Measurements from ENCODE around the gene KAT5. TPM values are rescaled to one million over a fixed set of nuclear protein-coding genes. Genes with fewer than 3 reads are reported as not detected.
"Not testable (repeated sequence)": the region's sequence is repeated elsewhere in the genome, so short reads cannot be mapped to it uniquely, and the experiment has no call there.

KAT5 gene
- total RNA-seq, 2 donors from 2014 or later, result 46.6 to 47.3 TPM

- intact Hi-C loops (cut with DNase I), result no loop called here
- DNase-seq (no peak), ATAC-seq (no peak)
These were observed 15.8 kb downstream of the KAT5 start for GRCh38 chr11:65727865-65728264.

- DNase-seq (no peak), ATAC-seq (no peak)
- intact Hi-C loops (cut with DNase I), result no loop called here
These were observed 18.4 kb downstream of the KAT5 start for GRCh38 chr11:65730461-65730860.

- DNase-seq; intact Hi-C loops (cut with DNase I); ATAC-seq: not testable (repeated sequence)
These were observed 23.1 kb downstream of the KAT5 start for GRCh38 chr11:65735111-65735510.

DNA sequence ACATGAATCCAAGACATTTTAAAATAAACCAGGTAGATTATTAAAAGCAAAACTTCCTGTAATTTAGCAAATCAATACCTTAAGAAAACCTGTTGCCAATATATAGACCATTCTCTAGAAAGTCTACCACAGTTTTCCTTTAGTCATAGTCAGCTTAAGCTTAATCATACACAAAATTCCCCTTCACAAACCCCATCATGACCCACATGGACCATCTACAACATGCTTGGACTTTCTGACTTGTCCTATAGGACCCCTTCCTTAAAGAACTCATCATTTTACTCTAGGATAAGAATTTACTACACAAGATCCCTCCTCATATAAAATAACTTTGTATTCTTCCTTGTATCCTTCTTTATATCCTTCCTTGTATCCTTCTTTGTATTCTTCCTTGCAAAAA, 24.8 kb downstream of the KAT5 start:
- intact Hi-C loops (cut with DNase I), result no loop called here
- DNase-seq, result no peak
- ATAC-seq, result no peak

GRCh38 chr11:65739022-65739421, 27.0 kb downstream of the KAT5 start:
- intact Hi-C loops (cut with DNase I), result no loop called here
- DNase-seq (no peak), ATAC-seq (no peak)

DNA sequence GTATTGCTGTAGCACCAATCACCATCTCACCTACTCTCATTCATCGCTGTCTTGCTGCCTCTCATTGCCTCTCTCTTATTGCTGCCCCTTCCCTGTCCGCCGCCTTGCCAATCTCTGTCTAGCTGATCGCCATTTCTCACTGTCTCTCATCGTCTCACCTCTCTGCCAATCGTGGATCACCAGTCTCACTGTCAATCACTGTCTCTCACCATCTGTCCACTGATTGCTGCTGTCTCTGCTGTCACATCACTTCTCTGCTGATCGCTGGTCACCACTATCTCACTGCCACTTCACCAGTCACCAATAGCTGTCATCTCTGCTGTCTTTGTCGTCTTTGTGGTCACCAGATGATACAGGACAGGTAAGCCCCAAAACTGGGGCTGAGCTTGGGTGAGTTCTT, 29.1 kb downstream of the KAT5 start:
- DNase-seq, result no peak
- intact Hi-C loops (cut with DNase I), result no loop called here

DNA sequence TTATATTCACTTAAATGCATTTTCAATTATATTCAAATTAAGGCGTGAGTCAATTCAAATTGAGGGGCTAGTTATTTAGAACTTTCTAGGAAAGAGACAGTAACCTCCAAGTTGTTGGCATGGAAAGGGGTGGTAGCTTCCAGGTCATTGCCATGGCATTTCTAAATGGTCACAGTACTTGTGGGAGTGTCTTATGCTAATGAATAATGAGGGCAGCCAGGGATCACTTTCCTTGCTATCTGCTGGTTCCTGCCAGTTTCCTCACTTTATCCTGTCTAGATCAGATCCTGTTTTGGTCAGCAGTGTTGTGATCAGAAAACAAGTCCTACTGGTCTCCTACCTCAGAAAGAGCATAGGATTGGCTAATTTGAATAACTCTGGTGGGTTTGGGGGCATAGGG, 30.3 kb downstream of the KAT5 start:
- intact Hi-C loops (cut with DNase I), result no loop called here
- DNase-seq (no peak), ATAC-seq (no peak)

More for the DNA sequence above, 29.1 kb downstream of the KAT5 start:
- no peak for ATAC-seq

DNA sequence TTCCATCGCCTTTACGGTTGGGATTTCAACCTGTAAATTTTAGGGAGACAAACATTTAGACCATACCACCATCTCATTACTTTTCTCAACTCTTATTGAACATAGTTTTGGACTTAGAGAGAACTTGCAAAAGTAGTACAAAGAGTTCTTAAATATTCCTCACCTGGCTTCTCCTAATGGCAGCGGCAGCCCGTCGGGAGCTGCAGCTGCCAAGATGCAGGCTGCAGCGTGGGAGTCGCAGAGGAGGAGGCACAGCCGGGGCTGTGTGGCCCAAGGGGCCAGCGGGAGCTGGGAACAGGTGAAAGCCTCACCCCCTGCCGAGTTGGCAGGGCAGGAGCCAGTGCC, 31.6 kb downstream of the KAT5 start:
- DNase-seq (no peak), ATAC-seq (no peak)
- intact Hi-C loops (cut with DNase I), result no loop called here

DNA sequence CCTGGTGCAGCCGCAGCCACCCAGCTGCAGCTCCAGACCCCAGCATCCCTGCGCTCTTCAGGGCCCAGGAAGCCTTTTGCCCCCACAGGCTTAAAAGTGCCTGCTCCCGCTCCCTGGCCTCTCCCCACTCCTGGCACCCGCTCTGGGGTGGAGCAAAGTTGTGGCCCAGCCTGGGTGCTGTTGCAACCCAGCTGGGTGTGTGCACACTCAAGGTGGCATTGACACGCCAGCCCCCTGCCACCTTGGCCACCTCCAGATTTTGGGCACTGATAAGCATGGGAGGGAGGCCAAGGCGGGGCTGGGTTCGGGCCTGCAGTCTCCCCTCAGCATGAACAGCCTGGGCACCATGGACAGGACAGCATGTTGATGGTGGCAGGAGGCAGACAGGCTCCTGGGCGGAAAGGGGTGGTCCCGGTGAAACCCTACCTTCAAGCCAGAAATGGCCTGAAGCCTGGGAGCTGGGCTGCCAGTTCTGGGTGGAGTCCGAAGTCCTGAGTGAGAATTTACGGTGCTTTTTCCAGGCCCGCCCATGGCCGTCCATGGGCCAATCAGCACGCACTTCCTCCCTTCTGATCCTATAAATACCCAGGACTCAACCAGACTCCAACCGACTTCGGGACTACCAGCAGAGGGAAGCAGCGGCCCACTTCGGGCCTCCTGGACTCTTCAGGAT, 32.1 kb downstream of the KAT5 start:
- intact Hi-C loops (cut with DNase I), result no loop called here
- ATAC-seq, result peak in 1 of 2 donors; percentile 59
- DNase-seq, result no peak

DNA sequence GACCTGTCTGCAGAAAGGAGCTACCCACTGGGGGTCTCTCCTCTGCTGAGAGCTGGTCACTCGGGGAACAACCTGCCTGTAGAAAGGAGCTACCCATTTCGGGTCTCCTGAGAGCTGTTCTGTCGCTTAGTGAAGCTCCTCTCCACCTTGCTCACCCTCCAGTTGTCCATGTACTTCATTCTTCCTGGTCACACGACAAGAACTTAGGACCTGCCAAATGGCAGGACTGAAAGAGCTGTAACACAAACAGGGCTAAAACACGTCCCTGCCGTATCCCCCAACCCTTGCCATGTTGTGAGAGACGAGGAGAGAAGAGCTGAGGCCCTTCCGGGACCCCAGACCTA, 32.6 kb downstream of the KAT5 start:
- no peak for ATAC-seq
- DNase-seq, result no peak
- intact Hi-C loops (cut with DNase I), result no loop called here

GRCh38 chr11:65745049-65745448, 33.0 kb downstream of the KAT5 start:
- intact Hi-C loops (cut with DNase I), result no loop called here
- ATAC-seq, result no peak
- DNase-seq, result no peak

DNA sequence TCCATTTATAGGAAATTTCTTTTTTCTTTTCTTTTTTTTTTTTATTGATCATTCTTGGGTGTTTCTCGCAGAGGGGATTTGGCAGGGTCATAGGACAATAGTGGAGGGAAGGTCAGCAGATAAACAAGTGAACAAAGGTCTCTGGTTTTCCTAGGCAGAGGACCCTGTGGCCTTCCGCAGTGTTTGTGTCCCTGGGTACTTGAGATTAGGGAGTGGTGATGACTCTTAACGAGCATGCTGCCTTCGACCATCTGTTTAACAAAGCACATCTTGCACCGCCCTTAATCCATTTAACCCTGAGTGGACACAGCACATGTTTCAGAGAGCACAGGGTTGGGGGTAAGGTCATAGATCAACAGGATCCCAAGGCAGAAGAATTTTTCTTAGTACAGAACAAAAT, 50.1 kb downstream of the KAT5 start:
- ATAC-seq; intact Hi-C loops (cut with DNase I); DNase-seq: not testable (repeated sequence)

GRCh38 chr11:65762816-65763215, 50.8 kb downstream of the KAT5 start:
- DNase-seq; ATAC-seq; intact Hi-C loops (cut with DNase I): not testable (repeated sequence)

DNA sequence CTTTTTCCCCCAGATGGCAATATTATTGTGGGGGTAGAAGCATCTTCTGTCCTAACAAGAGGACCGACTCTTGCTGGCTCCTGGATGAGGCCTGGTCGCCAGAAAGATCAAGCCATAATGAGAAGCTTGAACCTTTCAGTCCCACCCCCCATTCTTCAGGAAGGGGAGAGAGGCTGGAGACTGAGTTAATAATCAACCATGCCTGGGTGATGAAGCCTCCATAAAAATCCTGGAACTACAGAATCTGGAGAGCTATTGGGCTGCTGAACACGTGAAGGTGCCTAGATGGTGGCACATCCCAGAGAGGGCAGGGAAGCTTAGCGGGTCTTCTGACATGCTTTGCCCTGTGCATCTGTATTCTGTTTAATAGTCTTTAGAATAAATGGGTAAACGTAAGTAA, 52.4 kb downstream of the KAT5 start:
- ATAC-seq (no peak), DNase-seq (no peak)
- intact Hi-C loops (cut with DNase I), result no loop called here

DNA sequence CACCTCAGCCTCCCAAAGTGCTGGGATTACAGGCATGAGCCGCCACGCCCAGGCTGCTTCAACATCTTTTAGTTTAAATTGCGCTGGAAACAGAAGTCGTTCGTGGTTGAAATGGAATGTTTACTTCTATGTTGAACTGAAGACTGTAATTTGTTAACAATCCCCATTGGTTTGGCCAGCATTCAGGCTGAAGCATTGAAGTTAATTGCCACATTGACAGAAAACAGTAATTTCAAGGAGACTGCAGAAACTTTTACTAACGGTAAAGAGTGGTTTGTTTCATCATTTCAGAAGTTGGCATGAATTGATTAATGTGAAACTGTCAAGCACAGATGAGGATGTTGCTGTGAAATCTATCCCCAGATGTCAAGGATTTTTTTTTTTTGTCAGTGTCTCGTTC, 54.5 kb downstream of the KAT5 start:
- intact Hi-C loops (cut with DNase I), result no loop called here
- no peak for ATAC-seq
- DNase-seq, result no peak

- no peak for DNase-seq
- no peak for ATAC-seq
- intact Hi-C loops (cut with DNase I), result no loop called here
These were observed 55.4 kb downstream of the KAT5 start for GRCh38 chr11:65767406-65767805.

- DNase-seq; ATAC-seq; intact Hi-C loops (cut with DNase I): not testable (repeated sequence)
These were observed 55.8 kb downstream of the KAT5 start for GRCh38 chr11:65767806-65768205.

Other genes starting within 250 kb of the KAT5 start
- gene MALAT1, start 213.2 kb upstream of the KAT5 start, total RNA-seq, result 1,000 to 10,000 TPM; 4,098 to 7,342 TPM
- gene SCYL1, start 187.2 kb upstream of the KAT5 start, total RNA-seq, result 10 to 100 TPM; 51.5 to 67.3 TPM
- gene LTBP3, start 153.9 kb upstream of the KAT5 start, total RNA-seq, result 10 to 100 TPM; 85.6 to 96.2 TPM
- gene ZNRD2, start 141.8 kb upstream of the KAT5 start, total RNA-seq, result 10 to 100 TPM; 24.6 to 35.0 TPM
- 10 to 100 TPM; 33.5 to 34.5 TPM for gene FAM89B, start 139.7 kb upstream of the KAT5 start, total RNA-seq
- gene EHBP1L1, start 136.2 kb upstream of the KAT5 start, total RNA-seq, result 10 to 100 TPM; 53.4 to 61.0 TPM
- under 1 TPM; 0.31 to 0.53 TPM for gene KCNK7, start 116.5 kb upstream of the KAT5 start, total RNA-seq
- 10 to 100 TPM; 42.8 to 44.7 TPM for gene MAP3K11, start 98.0 kb upstream of the KAT5 start, total RNA-seq
- 10 to 100 TPM; 15.1 to 16.7 TPM for gene PCNX3, start 96.5 kb upstream of the KAT5 start, total RNA-seq
- gene SIPA1, start 74.2 kb upstream of the KAT5 start, total RNA-seq, result 10 to 100 TPM; 31.7 to 33.0 TPM
- gene RELA, start 49.3 kb upstream of the KAT5 start, total RNA-seq, result 10 to 100 TPM; 36.1 to 56.2 TPM
- gene RNASEH2C, start 8.5 kb downstream of the KAT5 start, total RNA-seq, result 10 to 100 TPM; 61.1 to 64.7 TPM
- 10 to 100 TPM in 1 of 2 donors, 1 to 10 TPM in 1; 9.2 to 15.0 TPM for gene AP5B1, start 68.7 kb downstream of the KAT5 start, total RNA-seq
- gene OVOL1, start 74.8 kb downstream of the KAT5 start, total RNA-seq, result not detected
- gene SNX32, start 121.7 kb downstream of the KAT5 start, total RNA-seq, result not detected
- gene CFL1, start 145.9 kb downstream of the KAT5 start, total RNA-seq, result 100 to 1,000 TPM; 439 to 554 TPM
- 10 to 100 TPM; 36.1 to 37.6 TPM for gene MUS81, start 148.2 kb downstream of the KAT5 start, total RNA-seq
- gene EFEMP2, start 160.5 kb downstream of the KAT5 start, total RNA-seq, result 100 to 1,000 TPM in 1 of 2 donors, 10 to 100 TPM in 1; 98.0 to 103 TPM
- 1 to 10 TPM in 1 of 2 donors, under 1 TPM in 1; 0.99 to 2.7 TPM for gene CTSW, start 167.6 kb downstream of the KAT5 start, total RNA-seq
- 10 to 100 TPM; 37.8 to 44.3 TPM for gene FIBP, start 176.2 kb downstream of the KAT5 start, total RNA-seq
- 10 to 100 TPM; 45.8 to 63.5 TPM for gene CCDC85B, start 178.4 kb downstream of the KAT5 start, total RNA-seq
- 10 to 100 TPM in 1 of 2 donors, 1 to 10 TPM in 1; 1.3 to 11.1 TPM for gene FOSL1, start 188.1 kb downstream of the KAT5 start, total RNA-seq
- gene C11orf68, start 206.8 kb downstream of the KAT5 start, total RNA-seq, result 10 to 100 TPM; 29.9 to 31.8 TPM
- 10 to 100 TPM; 80.6 to 86.8 TPM for gene DRAP1, start 207.2 kb downstream of the KAT5 start, total RNA-seq
- gene TSGA10IP, start 233.2 kb downstream of the KAT5 start, total RNA-seq, result not detected
- 10 to 100 TPM; 31.2 to 31.6 TPM for gene SART1, start 249.5 kb downstream of the KAT5 start, total RNA-seq

All from left cardiac atrium (tissue), 4 donors.